Tibial nerve (tissue), 3 donors: ENCODE measurements around the gene GPHN.

Source experiments
- POLR2A ChIP-seq, 2 donors: fragments of 450-650 bp; IDR thresholded peaks; one replicate each; pipeline ENCODE4 v1.6.1; 2017; ENCODE audit warnings: antibody characterized with exemption in 2 of 2, mild to moderate bottlenecking in 2 of 2, moderate library complexity in 2 of 2
- TF ChIP-seq, protein P1 (sequence below), 5 experiments: fragments of 200-600 bp in 3 of 5; fragments of 450-650 bp in 2 of 5; sonication (generic) in 3 of 5; IDR thresholded peaks; one replicate each; pipeline ENCODE4 v1.5.1; 2016 to 2019; ENCODE audit warnings: antibody characterized with exemption in 5 of 5, mild to moderate bottlenecking in 3 of 5, moderate library complexity in 2 of 5

DNA sequence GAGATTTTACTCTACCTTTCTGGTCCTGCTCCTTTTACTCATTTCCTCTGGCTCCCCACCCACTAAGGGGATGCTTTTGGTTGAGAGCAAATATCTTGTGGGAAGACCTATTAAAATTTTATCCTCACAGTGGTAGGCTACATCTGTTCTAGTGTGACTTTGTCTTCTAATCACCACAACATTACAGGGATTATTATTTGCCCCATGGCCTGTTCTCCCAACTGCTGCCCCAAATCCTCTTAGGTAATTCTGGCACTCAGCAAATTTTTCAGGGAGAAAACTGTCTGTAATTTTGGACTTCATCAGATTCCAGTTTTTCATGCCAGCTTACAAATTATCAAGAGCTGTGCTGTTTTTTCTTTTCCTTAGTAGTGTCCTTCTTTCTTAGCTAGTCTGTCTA is 172.3 kb downstream of the GPHN start:
- no peak for TF ChIP-seq POLR2A (IDR thresholded peaks at IDR 0.05)
- TF ChIP-seq, protein P1, sequence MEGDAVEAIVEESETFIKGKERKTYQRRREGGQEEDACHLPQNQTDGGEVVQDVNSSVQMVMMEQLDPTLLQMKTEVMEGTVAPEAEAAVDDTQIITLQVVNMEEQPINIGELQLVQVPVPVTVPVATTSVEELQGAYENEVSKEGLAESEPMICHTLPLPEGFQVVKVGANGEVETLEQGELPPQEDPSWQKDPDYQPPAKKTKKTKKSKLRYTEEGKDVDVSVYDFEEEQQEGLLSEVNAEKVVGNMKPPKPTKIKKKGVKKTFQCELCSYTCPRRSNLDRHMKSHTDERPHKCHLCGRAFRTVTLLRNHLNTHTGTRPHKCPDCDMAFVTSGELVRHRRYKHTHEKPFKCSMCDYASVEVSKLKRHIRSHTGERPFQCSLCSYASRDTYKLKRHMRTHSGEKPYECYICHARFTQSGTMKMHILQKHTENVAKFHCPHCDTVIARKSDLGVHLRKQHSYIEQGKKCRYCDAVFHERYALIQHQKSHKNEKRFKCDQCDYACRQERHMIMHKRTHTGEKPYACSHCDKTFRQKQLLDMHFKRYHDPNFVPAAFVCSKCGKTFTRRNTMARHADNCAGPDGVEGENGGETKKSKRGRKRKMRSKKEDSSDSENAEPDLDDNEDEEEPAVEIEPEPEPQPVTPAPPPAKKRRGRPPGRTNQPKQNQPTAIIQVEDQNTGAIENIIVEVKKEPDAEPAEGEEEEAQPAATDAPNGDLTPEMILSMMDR (IDR thresholded peaks at IDR 0.05): no peak
